PC-9 (cell line): ENCODE results near the gene SMC2.

Experiments used
- CTCF ChIP-seq: fragments of 200-600 bp; sonication (generic); conservative IDR thresholded peaks from 2 replicates; pipeline ENCODE4 v1.6.1; 2017; ENCODE audit warnings: mixed run types, antibody characterized with exemption, mild to moderate bottlenecking, moderate library complexity
- EZH2 ChIP-seq: fragments of 200-600 bp; sonication (generic); IDR thresholded peaks from 2 replicates; pipeline ENCODE4 v1.8.0; 2017; ENCODE audit warnings: antibody characterized with exemption, low read depth

- TF ChIP-seq EZH2 (no peak), CTCF (no peak)
Observed at GRCh38 chr9:104173067-104173466, 79.0 kb downstream of the SMC2 start.
